GM23338 (cell line): ENCODE measurements around the gene TNS1. TPM values are rescaled to one million over a fixed set of nuclear protein-coding genes. Genes with fewer than 3 reads are reported as not detected.

Experiments
- CREB1 ChIP-seq: fragments of 250-450 bp; sonication (Bioruptor Pico); IDR thresholded peaks from 2 replicates; pipeline ENCODE4 v1.5.0; 2020; ENCODE audit warnings: low read depth, mild to moderate bottlenecking, moderate library complexity
- EZH2 ChIP-seq: fragments of 200-600 bp; sonication (generic); IDR thresholded peaks from one replicate; pipeline ENCODE4 v1.8.0; 2017; ENCODE audit warnings: antibody characterized with exemption, mild to moderate bottlenecking, low read depth; ENCODE audit not compliant: unreplicated experiment
- POLR2AphosphoS5 ChIP-seq: IDR thresholded peaks from 2 replicates; pipeline ENCODE4 v1.6.1; 2016; ENCODE audit warnings: antibody characterized with exemption, low read depth
- ZNF331 ChIP-seq: fragments of 250-450 bp; sonication (Bioruptor Pico); IDR thresholded peaks from 2 replicates; pipeline ENCODE4 v1.5.0; 2020; ENCODE audit warnings: low read depth, mild to moderate bottlenecking, moderate library complexity
- polyA plus RNA-seq: library from polyadenylated mRNA; unstranded; fragments of >200 nt; fragmentation: Nextera tagmentation; extraction: Ambion mirVana; gene quantifications from 2 replicates; pipeline ENCODE4 v1.2.1, GENCODE V29; 2016
- total RNA-seq: library from RNA; depleted of rRNA; stranded (reverse); fragments of >200 nt; shearing (Covaris generic); gene quantifications from 2 replicates; pipeline ENCODE4 v1.2.3, GENCODE V29; 2014
- TF ChIP-seq, protein P1 (sequence below): fragments of 250-450 bp; sonication (Bioruptor Pico); IDR thresholded peaks from 2 replicates; pipeline ENCODE4 v1.5.0; 2020; ENCODE audit warnings: mild to moderate bottlenecking, moderate library complexity
- TF ChIP-seq, protein P2 (sequence below): IDR thresholded peaks from one replicate; pipeline ENCODE4 v1.6.1; 2018; ENCODE audit warnings: antibody characterized with exemption; ENCODE audit not compliant: unreplicated experiment
- TF ChIP-seq, protein P3 (sequence below), 2 experiments: fragments of 200-600 bp in 1 of 2; sonication (generic) in 1 of 2; conservative IDR thresholded peaks; 2 replicates each; pipeline versions ENCODE4 v1.5.1 to v1.6.1; 2016 to 2017; ENCODE audit warnings: antibody characterized with exemption in 2 of 2, low read depth in 2 of 2, mild to moderate bottlenecking in 2 of 2, moderate library complexity in 1 of 2

The TNS1 gene
- total and polyA plus RNA-seq, 2 experiments from 2014 or later = 2.0 to 7.4 TPM

DNA sequence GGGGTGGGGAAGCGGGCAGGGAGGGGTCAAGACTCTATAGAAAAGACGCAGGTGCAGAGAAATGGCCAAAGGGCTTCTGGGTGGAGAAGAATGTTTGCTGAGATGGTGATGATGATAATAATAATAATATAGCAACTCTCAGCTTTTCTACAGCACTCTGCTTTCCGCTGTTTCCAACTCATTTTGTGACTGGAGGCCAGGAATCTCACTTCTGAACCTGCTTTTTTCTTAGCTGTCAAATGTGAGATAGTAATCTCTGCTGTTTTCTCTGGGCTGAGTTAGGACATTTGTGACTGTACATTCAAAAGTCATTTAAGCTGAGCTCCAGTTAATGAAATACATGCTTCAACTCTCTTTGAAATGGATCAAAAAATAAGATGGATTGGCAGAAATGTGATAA, 58.4 kb downstream of the TNS1 start (continued):
- TF ChIP-seq, protein P1, sequence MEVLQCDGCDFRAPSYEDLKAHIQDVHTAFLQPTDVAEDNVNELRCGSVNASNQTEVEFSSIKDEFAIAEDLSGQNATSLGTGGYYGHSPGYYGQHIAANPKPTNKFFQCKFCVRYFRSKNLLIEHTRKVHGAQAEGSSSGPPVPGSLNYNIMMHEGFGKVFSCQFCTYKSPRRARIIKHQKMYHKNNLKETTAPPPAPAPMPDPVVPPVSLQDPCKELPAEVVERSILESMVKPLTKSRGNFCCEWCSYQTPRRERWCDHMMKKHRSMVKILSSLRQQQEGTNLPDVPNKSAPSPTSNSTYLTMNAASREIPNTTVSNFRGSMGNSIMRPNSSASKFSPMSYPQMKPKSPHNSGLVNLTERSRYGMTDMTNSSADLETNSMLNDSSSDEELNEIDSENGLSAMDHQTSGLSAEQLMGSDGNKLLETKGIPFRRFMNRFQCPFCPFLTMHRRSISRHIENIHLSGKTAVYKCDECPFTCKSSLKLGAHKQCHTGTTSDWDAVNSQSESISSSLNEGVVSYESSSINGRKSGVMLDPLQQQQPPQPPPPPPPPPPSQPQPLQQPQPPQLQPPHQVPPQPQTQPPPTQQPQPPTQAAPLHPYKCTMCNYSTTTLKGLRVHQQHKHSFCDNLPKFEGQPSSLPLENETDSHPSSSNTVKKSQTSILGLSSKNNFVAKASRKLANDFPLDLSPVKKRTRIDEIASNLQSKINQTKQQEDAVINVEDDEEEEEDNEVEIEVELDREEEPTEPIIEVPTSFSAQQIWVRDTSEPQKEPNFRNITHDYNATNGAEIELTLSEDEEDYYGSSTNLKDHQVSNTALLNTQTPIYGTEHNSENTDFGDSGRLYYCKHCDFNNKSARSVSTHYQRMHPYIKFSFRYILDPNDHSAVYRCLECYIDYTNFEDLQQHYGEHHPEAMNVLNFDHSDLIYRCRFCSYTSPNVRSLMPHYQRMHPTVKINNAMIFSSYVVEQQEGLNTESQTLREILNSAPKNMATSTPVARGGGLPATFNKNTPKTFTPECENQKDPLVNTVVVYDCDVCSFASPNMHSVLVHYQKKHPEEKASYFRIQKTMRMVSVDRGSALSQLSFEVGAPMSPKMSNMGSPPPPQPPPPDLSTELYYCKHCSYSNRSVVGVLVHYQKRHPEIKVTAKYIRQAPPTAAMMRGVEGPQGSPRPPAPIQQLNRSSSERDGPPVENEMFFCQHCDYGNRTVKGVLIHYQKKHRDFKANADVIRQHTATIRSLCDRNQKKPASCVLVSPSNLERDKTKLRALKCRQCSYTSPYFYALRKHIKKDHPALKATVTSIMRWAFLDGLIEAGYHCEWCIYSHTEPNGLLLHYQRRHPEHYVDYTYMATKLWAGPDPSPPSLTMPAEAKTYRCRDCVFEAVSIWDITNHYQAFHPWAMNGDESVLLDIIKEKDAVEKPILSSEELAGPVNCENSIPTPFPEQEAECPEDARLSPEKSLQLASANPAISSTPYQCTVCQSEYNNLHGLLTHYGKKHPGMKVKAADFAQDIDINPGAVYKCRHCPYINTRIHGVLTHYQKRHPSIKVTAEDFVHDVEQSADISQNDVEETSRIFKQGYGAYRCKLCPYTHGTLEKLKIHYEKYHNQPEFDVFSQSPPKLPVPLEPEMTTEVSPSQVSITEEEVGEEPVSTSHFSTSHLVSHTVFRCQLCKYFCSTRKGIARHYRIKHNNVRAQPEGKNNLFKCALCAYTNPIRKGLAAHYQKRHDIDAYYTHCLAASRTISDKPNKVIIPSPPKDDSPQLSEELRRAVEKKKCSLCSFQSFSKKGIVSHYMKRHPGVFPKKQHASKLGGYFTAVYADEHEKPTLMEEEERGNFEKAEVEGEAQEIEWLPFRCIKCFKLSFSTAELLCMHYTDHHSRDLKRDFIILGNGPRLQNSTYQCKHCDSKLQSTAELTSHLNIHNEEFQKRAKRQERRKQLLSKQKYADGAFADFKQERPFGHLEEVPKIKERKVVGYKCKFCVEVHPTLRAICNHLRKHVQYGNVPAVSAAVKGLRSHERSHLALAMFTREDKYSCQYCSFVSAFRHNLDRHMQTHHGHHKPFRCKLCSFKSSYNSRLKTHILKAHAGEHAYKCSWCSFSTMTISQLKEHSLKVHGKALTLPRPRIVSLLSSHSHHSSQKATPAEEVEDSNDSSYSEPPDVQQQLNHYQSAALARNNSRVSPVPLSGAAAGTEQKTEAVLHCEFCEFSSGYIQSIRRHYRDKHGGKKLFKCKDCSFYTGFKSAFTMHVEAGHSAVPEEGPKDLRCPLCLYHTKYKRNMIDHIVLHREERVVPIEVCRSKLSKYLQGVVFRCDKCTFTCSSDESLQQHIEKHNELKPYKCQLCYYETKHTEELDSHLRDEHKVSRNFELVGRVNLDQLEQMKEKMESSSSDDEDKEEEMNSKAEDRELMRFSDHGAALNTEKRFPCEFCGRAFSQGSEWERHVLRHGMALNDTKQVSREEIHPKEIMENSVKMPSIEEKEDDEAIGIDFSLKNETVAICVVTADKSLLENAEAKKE = no peak
- no peak for TF ChIP-seq EZH2
- TF ChIP-seq ZNF331 (CRISPR knock-in tag) = no peak
- TF ChIP-seq POLR2AphosphoS5 = no peak
- no peak for TF ChIP-seq CREB1 (CRISPR knock-in tag)
- TF ChIP-seq, protein P2, sequence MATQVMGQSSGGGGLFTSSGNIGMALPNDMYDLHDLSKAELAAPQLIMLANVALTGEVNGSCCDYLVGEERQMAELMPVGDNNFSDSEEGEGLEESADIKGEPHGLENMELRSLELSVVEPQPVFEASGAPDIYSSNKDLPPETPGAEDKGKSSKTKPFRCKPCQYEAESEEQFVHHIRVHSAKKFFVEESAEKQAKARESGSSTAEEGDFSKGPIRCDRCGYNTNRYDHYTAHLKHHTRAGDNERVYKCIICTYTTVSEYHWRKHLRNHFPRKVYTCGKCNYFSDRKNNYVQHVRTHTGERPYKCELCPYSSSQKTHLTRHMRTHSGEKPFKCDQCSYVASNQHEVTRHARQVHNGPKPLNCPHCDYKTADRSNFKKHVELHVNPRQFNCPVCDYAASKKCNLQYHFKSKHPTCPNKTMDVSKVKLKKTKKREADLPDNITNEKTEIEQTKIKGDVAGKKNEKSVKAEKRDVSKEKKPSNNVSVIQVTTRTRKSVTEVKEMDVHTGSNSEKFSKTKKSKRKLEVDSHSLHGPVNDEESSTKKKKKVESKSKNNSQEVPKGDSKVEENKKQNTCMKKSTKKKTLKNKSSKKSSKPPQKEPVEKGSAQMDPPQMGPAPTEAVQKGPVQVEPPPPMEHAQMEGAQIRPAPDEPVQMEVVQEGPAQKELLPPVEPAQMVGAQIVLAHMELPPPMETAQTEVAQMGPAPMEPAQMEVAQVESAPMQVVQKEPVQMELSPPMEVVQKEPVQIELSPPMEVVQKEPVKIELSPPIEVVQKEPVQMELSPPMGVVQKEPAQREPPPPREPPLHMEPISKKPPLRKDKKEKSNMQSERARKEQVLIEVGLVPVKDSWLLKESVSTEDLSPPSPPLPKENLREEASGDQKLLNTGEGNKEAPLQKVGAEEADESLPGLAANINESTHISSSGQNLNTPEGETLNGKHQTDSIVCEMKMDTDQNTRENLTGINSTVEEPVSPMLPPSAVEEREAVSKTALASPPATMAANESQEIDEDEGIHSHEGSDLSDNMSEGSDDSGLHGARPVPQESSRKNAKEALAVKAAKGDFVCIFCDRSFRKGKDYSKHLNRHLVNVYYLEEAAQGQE = no peak
- TF ChIP-seq, protein P3, sequence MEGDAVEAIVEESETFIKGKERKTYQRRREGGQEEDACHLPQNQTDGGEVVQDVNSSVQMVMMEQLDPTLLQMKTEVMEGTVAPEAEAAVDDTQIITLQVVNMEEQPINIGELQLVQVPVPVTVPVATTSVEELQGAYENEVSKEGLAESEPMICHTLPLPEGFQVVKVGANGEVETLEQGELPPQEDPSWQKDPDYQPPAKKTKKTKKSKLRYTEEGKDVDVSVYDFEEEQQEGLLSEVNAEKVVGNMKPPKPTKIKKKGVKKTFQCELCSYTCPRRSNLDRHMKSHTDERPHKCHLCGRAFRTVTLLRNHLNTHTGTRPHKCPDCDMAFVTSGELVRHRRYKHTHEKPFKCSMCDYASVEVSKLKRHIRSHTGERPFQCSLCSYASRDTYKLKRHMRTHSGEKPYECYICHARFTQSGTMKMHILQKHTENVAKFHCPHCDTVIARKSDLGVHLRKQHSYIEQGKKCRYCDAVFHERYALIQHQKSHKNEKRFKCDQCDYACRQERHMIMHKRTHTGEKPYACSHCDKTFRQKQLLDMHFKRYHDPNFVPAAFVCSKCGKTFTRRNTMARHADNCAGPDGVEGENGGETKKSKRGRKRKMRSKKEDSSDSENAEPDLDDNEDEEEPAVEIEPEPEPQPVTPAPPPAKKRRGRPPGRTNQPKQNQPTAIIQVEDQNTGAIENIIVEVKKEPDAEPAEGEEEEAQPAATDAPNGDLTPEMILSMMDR (conservative IDR thresholded peaks at IDR 0.05; ENCODE audit: low read depth in 2 of 2) = no peak
